Fibroblast of mammary gland (primary cell): ENCODE data around the gene COG8.

Source experiments
- DNase-seq: peaks from one replicate; pipeline ENCODE4 v3.0.0-alpha.2; 2010; ENCODE audit warnings: low read depth
- H3K4me3 ChIP-seq: 2 replicates; pipeline ENCODE4 v1.5.1; 2011; ENCODE audit warnings: low read depth, mild to moderate bottlenecking, low read length, moderate library complexity; ENCODE audit not compliant: control insufficient read depth
- CTCF ChIP-seq: conservative IDR thresholded peaks from 2 replicates; pipeline ENCODE4 v1.5.1; 2011; ENCODE audit warnings: low read depth, low read length, inconsistent platforms; ENCODE audit not compliant: control insufficient read depth, insufficient read depth

COG8 gene

GRCh38 chr16:69325784-69326171 lies 13.6 kb downstream of the COG8 start:
- no peak for TF ChIP-seq CTCF
- no peak for DNase-seq
- H3K4me3 ChIP-seq = no peak overlapping the region

- no peak for DNase-seq
- H3K4me3 ChIP-seq = no peak overlapping the region
- no peak for TF ChIP-seq CTCF
Measured at GRCh38 chr16:69324585-69325253, 14.6 kb downstream of the COG8 start.

GRCh38 chr16:69324013-69324531 lies 15.3 kb downstream of the COG8 start:
- TF ChIP-seq CTCF = no peak
- no peak overlapping the region for H3K4me3 ChIP-seq
- no peak for DNase-seq

GRCh38 chr16:69323415-69323814 lies 15.9 kb downstream of the COG8 start:
- no peak for DNase-seq
- H3K4me3 ChIP-seq = no peak overlapping the region
- TF ChIP-seq CTCF = no peak

GRCh38 chr16:69322343-69322742 lies 17.0 kb downstream of the COG8 start:
- no peak for TF ChIP-seq CTCF
- no peak overlapping the region for H3K4me3 ChIP-seq
- DNase-seq = no peak

GRCh38 chr16:69321080-69321479 lies 18.3 kb downstream of the COG8 start:
- H3K4me3 ChIP-seq = no peak overlapping the region
- no peak for TF ChIP-seq CTCF
- no peak for DNase-seq

- no peak for TF ChIP-seq CTCF
- DNase-seq = no peak
- no peak overlapping the region for H3K4me3 ChIP-seq
Measured at GRCh38 chr16:69320740-69321073, 18.7 kb downstream of the COG8 start.
